ENCODE results near the gene NALCN.

NALCN gene

DNA sequence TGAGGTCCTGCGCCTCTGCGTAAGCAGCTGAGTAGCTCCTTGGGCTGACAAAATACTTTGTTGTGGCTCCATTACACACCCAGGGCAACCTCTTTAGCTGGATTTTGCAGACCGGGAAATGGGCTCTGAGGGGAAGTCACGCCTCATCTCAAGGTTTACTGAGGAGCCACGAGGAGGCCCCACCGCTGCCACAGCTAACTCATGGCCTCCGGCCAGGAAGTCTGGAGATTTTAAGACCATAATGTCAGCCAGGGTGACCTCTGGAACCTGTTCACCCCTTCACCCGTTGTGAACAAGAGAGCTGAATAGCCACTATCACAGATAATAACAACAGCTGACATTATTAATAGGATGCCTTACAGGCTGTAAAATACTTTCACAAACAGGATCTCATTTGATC is 390.4 kb downstream of the NALCN start:
- no peak for DNase-seq (ENCODE audit: low read depth)

- DNase-seq (ENCODE audit: low read depth): no peak
Measured at GRCh38 chr13:101025519-101025918, 390.8 kb downstream of the NALCN start.

DNA sequence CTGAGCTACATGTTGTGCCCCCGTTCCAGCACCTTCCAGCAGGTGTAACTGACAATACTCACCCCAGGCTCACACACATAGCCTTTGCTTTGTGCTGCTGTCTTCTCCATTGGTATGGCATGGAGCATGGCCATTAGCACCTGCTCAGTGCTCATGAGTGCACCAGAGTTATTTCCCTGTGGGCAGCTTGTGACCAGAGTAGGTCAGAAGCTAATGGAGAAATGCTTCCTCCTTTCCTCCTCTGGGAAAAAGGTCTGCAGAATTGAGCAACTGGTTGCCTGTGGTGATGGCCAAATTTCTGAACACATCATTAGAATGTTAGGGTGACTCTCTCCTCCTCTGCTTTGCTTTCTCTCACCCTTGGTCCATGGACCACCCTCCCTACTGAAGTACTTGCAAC is 397.2 kb downstream of the NALCN start:
- DNase-seq (ENCODE audit: low read depth): peak; percentile 13

DNA sequence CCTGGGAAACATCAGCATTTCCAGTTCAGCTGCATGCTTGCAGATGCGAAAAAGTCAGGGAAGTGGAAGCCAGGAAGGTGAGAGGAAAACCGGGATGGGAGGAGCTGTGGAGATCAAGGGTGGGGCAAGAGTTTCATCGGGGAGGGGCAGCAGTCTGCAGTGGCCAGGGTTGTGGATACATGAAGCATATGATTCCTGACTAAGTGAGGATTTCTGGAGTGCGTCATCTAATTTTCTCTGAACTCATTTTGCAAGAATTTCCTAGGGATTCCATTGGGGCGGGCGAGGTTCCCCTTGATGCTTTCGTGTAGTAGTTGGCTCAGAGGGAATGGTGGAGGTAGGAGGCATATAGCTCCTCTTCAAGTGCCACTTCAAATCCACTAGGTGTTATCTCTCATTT is 397.6 kb downstream of the NALCN start:
- peak; percentile 88 for DNase-seq (ENCODE audit: low read depth)

DNA sequence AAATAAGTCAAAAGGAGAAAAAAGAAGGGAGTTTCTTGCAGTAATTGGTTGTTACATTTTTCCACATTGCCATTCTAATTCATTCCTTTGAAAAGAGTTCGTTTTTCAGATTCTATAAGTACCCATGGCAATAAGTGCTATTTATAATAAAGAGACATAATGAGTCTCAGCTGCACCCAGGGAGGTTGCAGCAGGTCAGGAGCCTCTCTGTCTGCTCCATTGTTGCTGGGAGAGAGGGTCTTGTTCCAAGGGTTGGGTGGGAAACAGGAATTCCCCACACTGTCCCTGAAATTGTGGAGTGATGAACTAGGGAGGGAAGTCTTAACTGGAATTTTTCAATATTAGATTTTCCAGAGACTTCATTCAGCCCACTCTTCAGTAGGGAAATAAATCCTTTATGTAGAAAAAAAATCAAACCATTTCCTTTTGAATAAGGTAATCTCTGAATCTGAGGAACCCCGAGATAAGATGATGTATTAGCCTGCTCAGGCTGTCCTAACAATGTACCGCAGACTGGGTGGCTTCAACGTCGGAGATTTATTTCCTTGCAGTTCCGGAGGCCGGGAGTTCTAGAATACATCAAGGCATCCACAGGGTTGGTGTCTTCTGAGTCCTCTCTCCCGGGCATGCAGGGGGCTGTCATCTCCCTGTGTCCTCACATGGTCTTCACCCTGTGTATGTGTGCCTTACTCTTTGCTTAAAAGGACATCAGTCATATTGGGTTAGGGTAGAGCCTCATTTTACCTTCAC is 399.0 kb downstream of the NALCN start:
- DNase-seq (ENCODE audit: low read depth): no peak

GRCh38 chr13:101016475-101016874 is 399.8 kb downstream of the NALCN start:
- DNase-seq (ENCODE audit: low read depth): no peak

DNA sequence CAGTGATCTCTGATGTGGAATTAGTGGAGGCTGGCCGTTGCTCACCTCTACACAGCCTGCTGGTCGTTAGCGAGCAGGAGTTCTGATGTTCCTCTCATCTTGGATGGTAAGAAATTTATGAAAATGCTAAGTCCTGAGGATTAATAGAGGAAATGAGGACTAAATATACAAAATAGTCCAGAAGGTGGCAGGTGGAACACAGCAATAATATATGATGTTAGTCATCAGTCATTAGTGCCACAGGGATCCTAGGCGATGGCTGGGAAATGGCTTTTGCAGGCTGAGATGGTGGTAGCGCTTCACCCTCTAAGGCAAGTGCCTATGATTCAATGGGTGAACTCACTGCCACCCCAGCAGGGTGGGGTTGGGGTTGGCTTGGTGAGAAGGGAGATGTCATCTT is 403.1 kb downstream of the NALCN start:
- no peak for DNase-seq (ENCODE audit: low read depth)

- no peak for DNase-seq (ENCODE audit: low read depth)
Measured at GRCh38 chr13:101010100-101010499, 406.2 kb downstream of the NALCN start.

- no peak for DNase-seq (ENCODE audit: low read depth)
Measured at GRCh38 chr13:101007245-101007644, 409.1 kb downstream of the NALCN start.
